CD4-positive, CD25-positive, alpha-beta regulatory T cell (primary cell): ENCODE measurements around the gene SH3TC1. TPM values are rescaled to one million over a fixed set of nuclear protein-coding genes. Genes with fewer than 3 reads are reported as not detected.

Experiments
- ATAC-seq, 2 donors: fragments of 150-1000 bp; cut with Tn5 transposase; one replicate each; pipeline ENCODE4 v1.10.0; 2021; ENCODE audit warnings: low read depth in 2 of 2, moderate number of reproducible peaks in 2 of 2, moderate library complexity in 1 of 2
- DNase-seq, 3 donors: peaks; one replicate each; pipeline versions ENCODE4 v3.0.0 to v3.0.0-alpha.2; 2012 to 2022; ENCODE audit warnings: mixed read lengths in 1 of 3
- H3K27ac ChIP-seq: one replicate; pipeline ENCODE4 v1.7.0; 2013; ENCODE audit warnings: mild to moderate bottlenecking, low read length; ENCODE audit not compliant: insufficient read depth, poor library complexity, severe bottlenecking
- H3K27me3 ChIP-seq: one replicate; pipeline ENCODE4 v1.7.0; 2013; ENCODE audit warnings: low read length; ENCODE audit not compliant: control insufficient read depth, insufficient read depth
- H3K36me3 ChIP-seq: one replicate; pipeline ENCODE4 v1.7.0; 2013; ENCODE audit warnings: mild to moderate bottlenecking, low read length, moderate library complexity; ENCODE audit not compliant: control insufficient read depth, insufficient read depth
- H3K4me1 ChIP-seq: 2 replicates; pipeline ENCODE4 v1.7.0; 2013; ENCODE audit warnings: mild to moderate bottlenecking, low read length; ENCODE audit not compliant: insufficient read depth, control insufficient read depth, poor library complexity, severe bottlenecking
- H3K4me3 ChIP-seq: one replicate; pipeline ENCODE4 v1.7.0; 2013; ENCODE audit warnings: low read depth, mild to moderate bottlenecking, low read length, moderate library complexity
- H3K9me3 ChIP-seq, 2 experiments: 1 replicate in 1 of 2; 2 replicates in 1 of 2; pipeline ENCODE4 v1.7.0; 2013; ENCODE audit warnings: low read length in 2 of 2, mild to moderate bottlenecking in 1 of 2, moderate library complexity in 1 of 2; ENCODE audit not compliant: control insufficient read depth in 2 of 2
- H3K27ac Mint-ChIP-seq, 3 donors: one replicate each; pipeline ENCODE4 v1.8.0; 2020 to 2022; ENCODE audit warnings: mild to moderate bottlenecking in 3 of 3, mixed read lengths in 3 of 3, moderate library complexity in 2 of 3
- H3K27me3 Mint-ChIP-seq: one replicate; pipeline ENCODE4 v1.8.0; 2022; ENCODE audit warnings: mild to moderate bottlenecking, mixed read lengths
- H3K36me3 Mint-ChIP-seq: one replicate; pipeline ENCODE4 v1.8.0; 2020; ENCODE audit warnings: mixed read lengths
- H3K4me1 Mint-ChIP-seq, 4 donors: one replicate each; pipeline ENCODE4 v1.8.0; 2020 to 2022; ENCODE audit warnings: mixed read lengths in 4 of 4, mild to moderate bottlenecking in 1 of 4
- H3K4me3 Mint-ChIP-seq, 4 donors: one replicate each; pipeline ENCODE4 v1.8.0; 2020 to 2022; ENCODE audit warnings: mild to moderate bottlenecking in 4 of 4, mixed read lengths in 4 of 4, moderate library complexity in 3 of 4
- H3K9me3 Mint-ChIP-seq, 7 donors: one replicate each; pipeline ENCODE4 v1.8.0; 2020 to 2022; ENCODE audit warnings: mixed read lengths in 7 of 7, mild to moderate bottlenecking in 3 of 7, moderate library complexity in 2 of 7
- polyA plus RNA-seq, 4 donors: library from polyadenylated mRNA; unstranded; fragments of 300-500 nt; fragmentation: Illumina TruSeq; gene quantifications; one replicate each; pipeline ENCODE4 v1.2.3, GENCODE V29; 2021
- total RNA-seq: library from RNA; stranded (reverse); gene quantifications from one replicate; pipeline ENCODE4 v1.2.3, GENCODE V29; 2022

Gene SH3TC1
- total and polyA plus RNA-seq, 5 donors from 2014 or later = 10.6 to 125 (median 15.4) TPM

- Histone ChIP-seq H3K36me3 (no peaks in the 10 kb centered on the region), H3K27ac (no peak overlapping the region), H3K27me3 (no peaks in the 10 kb centered on the region), H3K9me3 (no peaks in the 10 kb centered on the region), H3K4me1 (no peaks in the 10 kb centered on the region), H3K4me3 (no peak overlapping the region)
- H3K9me3 Mint-ChIP-seq = peaks cover 0 to 1% (median 0%) of the 10 kb centered on the region in 7 donors
- H3K27me3 Mint-ChIP-seq = peaks cover 10% of the 10 kb centered on the region
- H3K4me1 Mint-ChIP-seq = peaks cover 0 to 2% (median under 1%) of the 10 kb centered on the region in 4 donors
- H3K4me3 Mint-ChIP-seq = no peak overlapping the region
- ATAC-seq (no peak), DNase-seq (no peak)
- no peak overlapping the region for H3K27ac Mint-ChIP-seq
- no peaks in the 10 kb centered on the region for H3K36me3 Mint-ChIP-seq
These were observed 59.6 kb downstream of the SH3TC1 start for GRCh38 chr4:8258552-8259212.

GRCh38 chr4:8259743-8260430, 60.8 kb downstream of the SH3TC1 start:
- ATAC-seq (no peak), DNase-seq (no peak)
- no peaks in the 10 kb centered on the region for H3K27me3 ChIP-seq
- peaks cover 10% of the 10 kb centered on the region for H3K27me3 Mint-ChIP-seq
- peaks cover 0 to 2% (median 0%) of the 10 kb centered on the region in 4 donors for H3K4me1 Mint-ChIP-seq
- no peak overlapping the region for H3K4me3 ChIP-seq
- no peaks in the 10 kb centered on the region for H3K36me3 ChIP-seq
- no peaks in the 10 kb centered on the region for H3K9me3 ChIP-seq
- H3K27ac ChIP-seq = no peak overlapping the region
- H3K4me3 Mint-ChIP-seq = no peak overlapping the region
- peaks cover 0 to 3% (median 0%) of the 10 kb centered on the region in 7 donors for H3K9me3 Mint-ChIP-seq
- peak overlapping the region in 1 of 3 donors; percentile 20 for H3K27ac Mint-ChIP-seq
- H3K36me3 Mint-ChIP-seq = no peaks in the 10 kb centered on the region
- H3K4me1 ChIP-seq = no peaks in the 10 kb centered on the region

GRCh38 chr4:8260656-8261111, 61.6 kb downstream of the SH3TC1 start:
- H3K4me1 Mint-ChIP-seq = peaks cover 0 to 2% (median 0%) of the 10 kb centered on the region in 4 donors
- ATAC-seq = no peak
- no peaks in the 10 kb centered on the region for H3K27me3 ChIP-seq
- no peaks in the 10 kb centered on the region for H3K36me3 ChIP-seq
- no peaks in the 10 kb centered on the region for H3K36me3 Mint-ChIP-seq
- H3K4me1 ChIP-seq = no peaks in the 10 kb centered on the region
- H3K27ac Mint-ChIP-seq = no peak overlapping the region
- H3K4me3 ChIP-seq = no peak overlapping the region
- no peaks in the 10 kb centered on the region for H3K9me3 ChIP-seq
- H3K9me3 Mint-ChIP-seq = peaks cover 0 to 3% (median 0%) of the 10 kb centered on the region in 7 donors
- DNase-seq = no peak
- no peak overlapping the region for H3K27ac ChIP-seq
- peaks cover 10% of the 10 kb centered on the region for H3K27me3 Mint-ChIP-seq
- H3K4me3 Mint-ChIP-seq = no peak overlapping the region

- Histone ChIP-seq H3K4me3 (no peak overlapping the region), H3K27me3 (no peaks in the 10 kb centered on the region), H3K9me3 (no peaks in the 10 kb centered on the region), H3K27ac (no peak overlapping the region), H3K4me1 (no peaks in the 10 kb centered on the region), H3K36me3 (no peaks in the 10 kb centered on the region)
- ATAC-seq = no peak
- H3K4me3 Mint-ChIP-seq = no peak overlapping the region
- H3K4me1 Mint-ChIP-seq = peaks cover 0 to 2% (median 0%) of the 10 kb centered on the region in 4 donors
- H3K36me3 Mint-ChIP-seq = no peaks in the 10 kb centered on the region
- H3K27me3 Mint-ChIP-seq = peaks cover 10% of the 10 kb centered on the region
- DNase-seq = no peak
- H3K27ac Mint-ChIP-seq = no peak overlapping the region
- H3K9me3 Mint-ChIP-seq = peaks cover 0 to 5% (median 0%) of the 10 kb centered on the region in 7 donors
These were observed 62.9 kb downstream of the SH3TC1 start for GRCh38 chr4:8261851-8262535.

- Histone ChIP-seq H3K27me3 (no peaks in the 10 kb centered on the region), H3K27ac (no peak overlapping the region), H3K4me1 (no peaks in the 10 kb centered on the region), H3K36me3 (no peaks in the 10 kb centered on the region), H3K9me3 (no peaks in the 10 kb centered on the region), H3K4me3 (no peak overlapping the region)
- Mint-ChIP-seq H3K27me3 (peaks cover 10% of the 10 kb centered on the region), H3K27ac (no peak overlapping the region), H3K36me3 (no peaks in the 10 kb centered on the region), H3K4me1 (peaks cover 0 to 2% (median 0%) of the 10 kb centered on the region in 4 donors), H3K9me3 (peaks cover 0 to 5% (median 0%) of the 10 kb centered on the region in 7 donors), H3K4me3 (no peak overlapping the region)
- DNase-seq = no peak
- no peak for ATAC-seq
These were observed 63.7 kb downstream of the SH3TC1 start for GRCh38 chr4:8262637-8263322.

GRCh38 chr4:8263397-8263796, 64.3 kb downstream of the SH3TC1 start:
- no peak overlapping the region for H3K4me3 Mint-ChIP-seq
- no peaks in the 10 kb centered on the region for H3K9me3 ChIP-seq
- no peaks in the 10 kb centered on the region for H3K4me1 ChIP-seq
- no peaks in the 10 kb centered on the region for H3K27me3 ChIP-seq
- H3K36me3 ChIP-seq = no peaks in the 10 kb centered on the region
- peaks cover 0 to 5% (median 0%) of the 10 kb centered on the region in 7 donors for H3K9me3 Mint-ChIP-seq
- peaks cover 0 to 2% (median 0%) of the 10 kb centered on the region in 4 donors for H3K4me1 Mint-ChIP-seq
- no peak overlapping the region for H3K27ac Mint-ChIP-seq
- H3K27ac ChIP-seq = no peak overlapping the region
- no peak for DNase-seq
- ATAC-seq = no peak
- H3K27me3 Mint-ChIP-seq = peaks cover 12% of the 10 kb centered on the region
- H3K4me3 ChIP-seq = no peak overlapping the region
- H3K36me3 Mint-ChIP-seq = no peaks in the 10 kb centered on the region

GRCh38 chr4:8264106-8264505, 65.0 kb downstream of the SH3TC1 start:
- H3K27me3 ChIP-seq = no peaks in the 10 kb centered on the region
- H3K27me3 Mint-ChIP-seq = peaks cover 17% of the 10 kb centered on the region
- no peak overlapping the region for H3K4me3 ChIP-seq
- no peaks in the 10 kb centered on the region for H3K4me1 ChIP-seq
- H3K36me3 Mint-ChIP-seq = no peaks in the 10 kb centered on the region
- no peak overlapping the region for H3K4me3 Mint-ChIP-seq
- no peaks in the 10 kb centered on the region for H3K36me3 ChIP-seq
- H3K27ac Mint-ChIP-seq = no peak overlapping the region
- ATAC-seq = no peak
- H3K9me3 ChIP-seq = no peaks in the 10 kb centered on the region
- no peak for DNase-seq
- H3K9me3 Mint-ChIP-seq = peaks cover 0 to 5% (median 0%) of the 10 kb centered on the region in 7 donors
- H3K4me1 Mint-ChIP-seq = peaks cover 0 to 2% (median 0%) of the 10 kb centered on the region in 4 donors
- H3K27ac ChIP-seq = no peak overlapping the region
